GM23338 (cell line): ENCODE measurements around the gene YAP1. TPM values are rescaled to one million over a fixed set of nuclear protein-coding genes. Genes with fewer than 3 reads are reported as not detected.

Experiments
- CTCF ChIP-seq, 2 experiments: fragments of 200-600 bp in 1 of 2; sonication (generic) in 1 of 2; conservative IDR thresholded peaks; 2 replicates each; pipeline versions ENCODE4 v1.5.1 to v1.6.1; 2016 to 2017; ENCODE audit warnings: antibody characterized with exemption in 2 of 2, low read depth in 2 of 2, mild to moderate bottlenecking in 2 of 2, moderate library complexity in 1 of 2
- ETS1 ChIP-seq: IDR thresholded peaks from 2 replicates; pipeline ENCODE4 v1.6.1; 2016; ENCODE audit warnings: antibody characterized with exemption
- EZH2 ChIP-seq: fragments of 200-600 bp; sonication (generic); IDR thresholded peaks from one replicate; pipeline ENCODE4 v1.8.0; 2017; ENCODE audit warnings: antibody characterized with exemption, mild to moderate bottlenecking, low read depth; ENCODE audit not compliant: unreplicated experiment
- EZH2phosphoT487 ChIP-seq: fragments of 200-600 bp; sonication (generic); IDR thresholded peaks from one replicate; pipeline ENCODE4 v1.8.1; 2018; ENCODE audit warnings: antibody characterized with exemption; ENCODE audit not compliant: unreplicated experiment
- JUNB ChIP-seq: IDR thresholded peaks from one replicate; pipeline ENCODE4 v1.6.1; 2016; ENCODE audit warnings: antibody characterized with exemption; ENCODE audit not compliant: unreplicated experiment
- ZNF331 ChIP-seq: fragments of 250-450 bp; sonication (Bioruptor Pico); IDR thresholded peaks from 2 replicates; pipeline ENCODE4 v1.5.0; 2020; ENCODE audit warnings: low read depth, mild to moderate bottlenecking, moderate library complexity
- ZNF462 ChIP-seq: fragments of 250-450 bp; sonication (Bioruptor Pico); IDR thresholded peaks from 2 replicates; pipeline ENCODE4 v1.5.0; 2020; ENCODE audit warnings: mild to moderate bottlenecking, moderate library complexity
- polyA plus RNA-seq: library from polyadenylated mRNA; unstranded; fragments of >200 nt; fragmentation: Nextera tagmentation; extraction: Ambion mirVana; gene quantifications from 2 replicates; pipeline ENCODE4 v1.2.1, GENCODE V29; 2016
- total RNA-seq: library from RNA; depleted of rRNA; stranded (reverse); fragments of >200 nt; shearing (Covaris generic); gene quantifications from 2 replicates; pipeline ENCODE4 v1.2.3, GENCODE V29; 2014

The YAP1 gene
- total and polyA plus RNA-seq, 2 experiments from 2014 or later: 17.2 to 155 TPM

- TF ChIP-seq ZNF462 (CRISPR knock-in tag) (no peak), EZH2 (no peak), ETS1 (no peak), JUNB (no peak), ZNF331 (CRISPR knock-in tag) (no peak), CTCF (conservative IDR thresholded peaks at IDR 0.05; ENCODE audit: low read depth in 2 of 2) (no peak), EZH2phosphoT487 (no peak)
These were observed 93.9 kb downstream of the YAP1 start (continued) for GRCh38 chr11:102204174-102204573.
